IMR-90 (cell line): ENCODE data around the gene SPATS2L.

Source experiments
- BHLHE40 ChIP-seq: fragments of 150-350 bp; IDR thresholded peaks from 2 replicates; pipeline ENCODE4 v1.6.1; 2016; ENCODE audit warnings: mild to moderate bottlenecking, low read depth, low read length
- CTCF ChIP-seq: conservative IDR thresholded peaks from 2 replicates; pipeline ENCODE4 v1.5.1; 2012; ENCODE audit warnings: mild to moderate bottlenecking, low read depth, low read length, improper control_type of control experiment
- RAD21 ChIP-seq: IDR thresholded peaks from 2 replicates; pipeline ENCODE4 v1.6.1; 2012; ENCODE audit warnings: low read length, improper control_type of control experiment
- RCOR1 ChIP-seq: IDR thresholded peaks from 2 replicates; pipeline ENCODE4 v1.6.1; 2012; ENCODE audit warnings: mild to moderate bottlenecking, low read length, improper control_type of control experiment; ENCODE audit not compliant: insufficient replicate concordance
- SMC3 ChIP-seq: fragments of 150-350 bp; IDR thresholded peaks from 2 replicates; pipeline ENCODE4 v1.6.1; 2016; ENCODE audit warnings: low read depth, mild to moderate bottlenecking, antibody characterized with exemption, low read length, moderate library complexity
- USF2 ChIP-seq: fragments of 150-350 bp; IDR thresholded peaks from 2 replicates; pipeline ENCODE4 v1.6.1; 2017; ENCODE audit warnings: mild to moderate bottlenecking, antibody characterized with exemption, low read length, low read depth

GRCh38 chr2:200278694-200279316 lies 27.7 kb upstream of the SPATS2L start:
- no peak for TF ChIP-seq CTCF
- no peak for TF ChIP-seq SMC3
- TF ChIP-seq BHLHE40, result no peak
- TF ChIP-seq RAD21, result no peak
- TF ChIP-seq RCOR1, result no peak
- no peak for TF ChIP-seq USF2
